Smooth muscle cell (in vitro differentiated cells): ENCODE results near the gene WFS1. TPM values are rescaled to one million over a fixed set of nuclear protein-coding genes. Genes with fewer than 3 reads are reported as not detected.

Source experiments
- DNase-seq: peaks from one replicate; lab custom pipeline; 2025; ENCODE audit not compliant: unreplicated experiment; lab: John Stamatoyannopoulos, UW
- H2AFZ ChIP-seq: fragments of 200-600 bp; sonication (generic); 2 replicates; pipeline ENCODE4 v1.6.0; 2016; ENCODE audit warnings: antibody characterized with exemption, low read depth, mild to moderate bottlenecking
- H3F3A ChIP-seq: fragments of 200-600 bp; sonication (generic); 2 replicates; pipeline ENCODE4 v1.6.0; 2017; ENCODE audit warnings: antibody characterized with exemption, low read depth
- H3K27ac ChIP-seq: fragments of 200-600 bp; sonication (generic); 2 replicates; pipeline ENCODE4 v1.5.1; 2016; ENCODE audit warnings: low read depth, mild to moderate bottlenecking
- H3K27me3 ChIP-seq: fragments of 200-600 bp; sonication (generic); 2 replicates; pipeline ENCODE4 v1.6.1; 2016; ENCODE audit warnings: low read depth, mild to moderate bottlenecking
- H3K36me3 ChIP-seq: fragments of 200-600 bp; sonication (generic); 2 replicates; pipeline ENCODE4 v1.5.1; 2016; ENCODE audit warnings: low read depth
- H3K4me1 ChIP-seq: fragments of 200-600 bp; sonication (generic); 2 replicates; pipeline ENCODE4 v1.5.1; 2016; ENCODE audit warnings: low read depth
- H3K4me2 ChIP-seq: fragments of 200-600 bp; sonication (generic); 2 replicates; pipeline ENCODE4 v1.6.0; 2016; ENCODE audit warnings: mild to moderate bottlenecking
- H3K4me3 ChIP-seq: fragments of 200-600 bp; sonication (generic); 2 replicates; pipeline ENCODE4 v1.5.1; 2016; ENCODE audit warnings: mild to moderate bottlenecking
- H3K79me2 ChIP-seq: fragments of 200-600 bp; sonication (generic); 2 replicates; pipeline ENCODE4 v1.6.0; 2016; ENCODE audit warnings: low read depth, mild to moderate bottlenecking
- H3K9ac ChIP-seq: fragments of 200-600 bp; sonication (generic); 2 replicates; pipeline ENCODE4 v1.6.0; 2016; ENCODE audit warnings: low read depth
- H3K9me3 ChIP-seq: fragments of 200-600 bp; sonication (generic); replicated peaks from 2 replicates; pipeline ENCODE4 v1.5.1; 2016; ENCODE audit warnings: low read depth
- H4K20me1 ChIP-seq: fragments of 200-600 bp; sonication (generic); 2 replicates; pipeline ENCODE4 v1.6.0; 2016; ENCODE audit warnings: low read depth
- WGBS: methylation state at CpG from one replicate; pipeline ENCODE4 v1.1.7; 2016; ENCODE audit warnings: low lambda C conversion rate; 5-methylcytosine and 5-hydroxymethylcytosine counted together
- polyA plus RNA-seq: library from polyadenylated mRNA; unstranded; fragments of >200 nt; fragmentation: Nextera tagmentation; extraction: Ambion mirVana; gene quantifications from 2 replicates; pipeline ENCODE4 v1.2.1, GENCODE V29; 2016
- total RNA-seq: library from RNA; depleted of rRNA; stranded (reverse); fragments of >200 nt; gene quantifications from 2 replicates; pipeline ENCODE4 v1.2.3, GENCODE V29; 2014
- TF ChIP-seq, protein P1 (sequence below): fragments of 200-600 bp; sonication (generic); IDR thresholded peaks from 2 replicates; pipeline ENCODE4 v1.5.1; 2017; ENCODE audit warnings: borderline replicate concordance, mild to moderate bottlenecking, antibody characterized with exemption; ENCODE audit not compliant: insufficient read depth, poor library complexity, severe bottlenecking

WFS1 gene
- total and polyA plus RNA-seq, 2 experiments from 2014 or later: 28.6 to 30.2 TPM

DNA sequence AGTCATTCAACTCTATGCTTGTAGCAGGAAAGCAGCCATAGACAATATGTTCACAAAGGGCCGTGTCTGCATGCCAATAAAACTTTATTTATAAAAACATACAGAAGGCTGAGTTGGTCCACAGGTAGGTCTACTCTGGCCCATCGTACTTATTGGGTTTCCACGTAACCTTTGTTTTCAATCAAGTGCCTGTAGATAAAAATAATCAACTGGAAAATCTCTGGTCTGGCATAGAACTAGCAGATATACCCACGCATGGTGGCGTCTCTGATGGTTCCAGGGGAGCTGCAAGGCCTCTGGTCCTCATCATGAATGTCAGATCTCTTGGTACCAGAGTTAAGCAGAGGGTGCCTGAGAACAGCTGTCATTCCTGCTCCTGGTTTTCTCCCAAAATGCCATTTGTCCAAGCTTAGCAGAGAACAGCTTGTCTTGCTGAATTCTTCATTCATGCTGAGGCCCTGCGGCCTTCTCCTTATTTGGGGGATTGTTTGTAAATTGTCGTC, 37.9 kb upstream of the WFS1 start:
- WGBS: 83% methylated on average over 7 of the region's 7 CpGs
- Histone ChIP-seq H3K79me2 (no peaks in the 10 kb centered on the region), H3K4me3 (no peak overlapping the region), H3K27me3 (no peaks in the 10 kb centered on the region), H3K9ac (no peak overlapping the region), H4K20me1 (no peaks in the 10 kb centered on the region), H3K4me2 (no peak overlapping the region), H3F3A (no peaks in the 10 kb centered on the region), H3K36me3 (no peaks in the 10 kb centered on the region), H3K4me1 (no peaks in the 10 kb centered on the region), H3K27ac (no peak overlapping the region), H3K9me3 (no peaks in the 10 kb centered on the region), H2AFZ (no peak overlapping the region)
- TF ChIP-seq, protein P1, sequence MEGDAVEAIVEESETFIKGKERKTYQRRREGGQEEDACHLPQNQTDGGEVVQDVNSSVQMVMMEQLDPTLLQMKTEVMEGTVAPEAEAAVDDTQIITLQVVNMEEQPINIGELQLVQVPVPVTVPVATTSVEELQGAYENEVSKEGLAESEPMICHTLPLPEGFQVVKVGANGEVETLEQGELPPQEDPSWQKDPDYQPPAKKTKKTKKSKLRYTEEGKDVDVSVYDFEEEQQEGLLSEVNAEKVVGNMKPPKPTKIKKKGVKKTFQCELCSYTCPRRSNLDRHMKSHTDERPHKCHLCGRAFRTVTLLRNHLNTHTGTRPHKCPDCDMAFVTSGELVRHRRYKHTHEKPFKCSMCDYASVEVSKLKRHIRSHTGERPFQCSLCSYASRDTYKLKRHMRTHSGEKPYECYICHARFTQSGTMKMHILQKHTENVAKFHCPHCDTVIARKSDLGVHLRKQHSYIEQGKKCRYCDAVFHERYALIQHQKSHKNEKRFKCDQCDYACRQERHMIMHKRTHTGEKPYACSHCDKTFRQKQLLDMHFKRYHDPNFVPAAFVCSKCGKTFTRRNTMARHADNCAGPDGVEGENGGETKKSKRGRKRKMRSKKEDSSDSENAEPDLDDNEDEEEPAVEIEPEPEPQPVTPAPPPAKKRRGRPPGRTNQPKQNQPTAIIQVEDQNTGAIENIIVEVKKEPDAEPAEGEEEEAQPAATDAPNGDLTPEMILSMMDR: no peak
- no peak for DNase-seq

GRCh38 chr4:6232836-6233785, 36.5 kb upstream of the WFS1 start:
- H3K27me3 ChIP-seq: no peaks in the 10 kb centered on the region
- H3K4me2 ChIP-seq: no peak overlapping the region
- H3F3A ChIP-seq: no peaks in the 10 kb centered on the region
- no peaks in the 10 kb centered on the region for H4K20me1 ChIP-seq
- DNase-seq: no peak
- no peaks in the 10 kb centered on the region for H3K79me2 ChIP-seq
- 91% methylated on average over 30 of the region's 30 CpGs for WGBS
- H3K9me3 ChIP-seq: no peaks in the 10 kb centered on the region
- H3K36me3 ChIP-seq: no peaks in the 10 kb centered on the region
- TF ChIP-seq, protein P1: no peak
- H3K27ac ChIP-seq: no peak overlapping the region
- no peak overlapping the region for H3K9ac ChIP-seq
- no peaks in the 10 kb centered on the region for H3K4me1 ChIP-seq
- H3K4me3 ChIP-seq: no peak overlapping the region
- no peak overlapping the region for H2AFZ ChIP-seq

DNA sequence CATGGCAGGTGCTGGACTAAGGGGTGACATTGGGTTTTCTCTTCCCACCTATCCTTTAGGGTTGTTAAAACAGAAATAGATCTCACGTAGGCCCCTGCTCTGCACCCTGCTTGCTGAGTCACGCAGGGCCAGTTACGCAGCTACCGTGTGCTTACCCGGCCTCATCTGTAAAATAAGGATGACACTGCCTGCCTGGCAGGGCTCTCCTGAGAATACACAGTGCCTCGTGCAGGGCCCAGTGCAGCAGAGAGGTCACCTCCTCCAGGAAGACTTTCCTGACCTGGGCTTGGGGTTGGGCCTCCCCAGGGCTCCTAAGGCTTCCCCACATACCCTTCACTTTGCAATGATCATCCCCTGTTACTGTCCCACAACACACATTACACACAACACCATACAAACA, 35.7 kb upstream of the WFS1 start:
- TF ChIP-seq, protein P1: no peak
- no peak for DNase-seq
- no peak overlapping the region for H3K4me3 ChIP-seq
- 91% methylated on average over 6 of the region's 6 CpGs for WGBS
- H3K9me3 ChIP-seq: no peaks in the 10 kb centered on the region
- H3K27ac ChIP-seq: no peak overlapping the region
- H3K27me3 ChIP-seq: no peaks in the 10 kb centered on the region
- no peak overlapping the region for H2AFZ ChIP-seq
- no peaks in the 10 kb centered on the region for H3F3A ChIP-seq
- H3K4me1 ChIP-seq: no peaks in the 10 kb centered on the region
- H3K4me2 ChIP-seq: no peak overlapping the region
- no peaks in the 10 kb centered on the region for H3K79me2 ChIP-seq
- H3K9ac ChIP-seq: no peak overlapping the region
- no peaks in the 10 kb centered on the region for H4K20me1 ChIP-seq
- H3K36me3 ChIP-seq: no peaks in the 10 kb centered on the region

DNA sequence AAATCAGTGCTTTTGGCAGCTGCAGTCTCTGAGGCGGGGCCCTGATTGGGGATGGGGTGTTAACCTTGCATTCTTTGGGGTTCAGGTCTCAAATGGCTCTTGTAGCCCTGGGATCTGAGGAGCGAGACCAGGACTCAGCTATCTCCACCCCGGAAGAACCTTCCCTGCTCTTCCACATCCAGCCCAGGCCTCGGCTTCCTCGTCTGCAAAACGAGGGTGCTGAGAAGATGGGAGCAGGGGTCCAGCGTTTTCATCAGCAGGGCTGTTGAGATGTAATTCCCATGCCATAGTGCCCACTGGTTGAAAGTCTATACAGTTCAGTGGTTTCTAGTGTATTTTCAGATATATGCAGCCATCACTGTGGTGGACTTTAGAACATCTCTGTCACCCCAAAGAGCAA, 34.6 kb upstream of the WFS1 start:
- Histone ChIP-seq H3F3A (no peaks in the 10 kb centered on the region), H3K9ac (no peak overlapping the region), H3K27ac (no peak overlapping the region), H3K4me3 (no peak overlapping the region), H4K20me1 (no peaks in the 10 kb centered on the region), H3K4me1 (no peaks in the 10 kb centered on the region), H2AFZ (no peak overlapping the region), H3K36me3 (no peaks in the 10 kb centered on the region), H3K79me2 (no peaks in the 10 kb centered on the region), H3K27me3 (no peaks in the 10 kb centered on the region), H3K9me3 (no peaks in the 10 kb centered on the region), H3K4me2 (no peak overlapping the region)
- 84% methylated on average over 7 of the region's 7 CpGs for WGBS
- TF ChIP-seq, protein P1: no peak
- no peak for DNase-seq
